ENCODE results near the gene FOXJ3. TPM values are rescaled to one million over a fixed set of nuclear protein-coding genes. Genes with fewer than 3 reads are reported as not detected.

FOXJ3 gene
- total RNA-seq, 1 experiment from 2014 or later, result 22.6 TPM

DNA sequence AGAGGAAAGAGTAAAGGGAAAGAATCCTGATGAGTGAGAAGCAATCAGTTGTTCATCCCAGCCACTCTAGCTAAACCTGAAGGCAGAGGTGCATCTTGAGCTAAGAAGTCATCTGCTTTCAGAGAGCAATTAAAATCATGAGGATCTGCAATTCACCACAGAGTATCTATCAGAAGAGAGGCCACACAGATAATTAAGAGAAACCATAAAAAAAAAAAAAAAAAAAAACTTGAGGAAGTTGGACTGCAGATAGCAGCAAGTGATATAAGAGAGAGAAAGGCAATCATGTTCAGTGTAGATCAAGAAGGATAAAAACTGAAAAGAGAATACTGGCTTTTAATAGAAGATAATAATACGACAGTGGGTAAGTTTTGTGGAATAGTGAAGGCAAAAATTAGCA lies 17.7 kb downstream of the FOXJ3 start:
- in situ Hi-C loops (cut with HindIII; ENCODE audit: low pct_unique_long_range_greater_than_20kb, low sequenced_read_pairs), result no loop called here
- no peak for DNase-seq (ENCODE audit: low read depth)

GRCh38 chr1:42316292-42316691 lies 18.7 kb downstream of the FOXJ3 start:
- no peak for DNase-seq (ENCODE audit: low read depth)
- in situ Hi-C loops (cut with HindIII; ENCODE audit: low pct_unique_long_range_greater_than_20kb, low sequenced_read_pairs), result no loop called here

DNA sequence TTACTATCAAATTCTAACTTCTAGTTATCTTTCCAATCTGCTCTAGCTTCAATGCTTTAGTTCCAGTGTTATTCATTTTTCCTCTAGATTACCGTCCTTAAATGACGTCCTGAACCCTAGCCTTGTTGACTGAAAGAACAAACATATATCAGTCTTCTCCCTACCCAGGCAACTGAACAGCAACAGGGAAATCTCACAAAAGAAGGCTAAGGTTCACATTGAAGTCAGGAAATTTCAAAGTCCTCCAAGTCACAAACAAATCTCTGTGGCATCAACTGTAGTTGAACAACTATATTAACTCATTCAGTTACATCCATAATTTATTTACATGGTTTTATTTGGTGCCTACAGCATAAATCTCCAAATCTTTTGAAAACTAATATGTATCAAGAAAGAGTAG lies 19.5 kb downstream of the FOXJ3 start:
- in situ Hi-C loops (cut with HindIII; ENCODE audit: low pct_unique_long_range_greater_than_20kb, low sequenced_read_pairs), result no loop called here

DNA sequence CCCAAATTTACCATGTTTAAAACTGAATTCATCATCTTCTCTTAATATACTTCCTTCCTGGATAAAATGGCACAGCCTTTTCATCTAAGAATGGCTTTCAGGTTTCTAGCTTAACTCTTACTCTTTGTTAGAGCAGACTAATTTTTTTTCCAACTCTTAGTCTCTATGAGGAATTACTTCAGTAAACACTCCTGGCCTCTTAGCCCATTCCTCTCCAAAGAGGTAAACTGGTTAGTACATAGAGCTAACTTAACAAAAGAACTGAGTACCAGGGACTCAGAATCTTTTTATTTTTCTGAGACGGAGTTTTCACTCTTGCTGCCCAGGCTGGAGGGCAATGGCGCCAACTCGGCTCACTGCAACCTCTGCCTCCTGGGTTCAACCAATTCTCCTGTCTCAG lies 21.1 kb downstream of the FOXJ3 start:
- no peak for DNase-seq (ENCODE audit: low read depth)
- in situ Hi-C loops (cut with HindIII; ENCODE audit: low pct_unique_long_range_greater_than_20kb, low sequenced_read_pairs), result no loop called here

More for the DNA sequence above, 19.5 kb downstream of the FOXJ3 start:
- no peak for DNase-seq (ENCODE audit: low read depth)

DNA sequence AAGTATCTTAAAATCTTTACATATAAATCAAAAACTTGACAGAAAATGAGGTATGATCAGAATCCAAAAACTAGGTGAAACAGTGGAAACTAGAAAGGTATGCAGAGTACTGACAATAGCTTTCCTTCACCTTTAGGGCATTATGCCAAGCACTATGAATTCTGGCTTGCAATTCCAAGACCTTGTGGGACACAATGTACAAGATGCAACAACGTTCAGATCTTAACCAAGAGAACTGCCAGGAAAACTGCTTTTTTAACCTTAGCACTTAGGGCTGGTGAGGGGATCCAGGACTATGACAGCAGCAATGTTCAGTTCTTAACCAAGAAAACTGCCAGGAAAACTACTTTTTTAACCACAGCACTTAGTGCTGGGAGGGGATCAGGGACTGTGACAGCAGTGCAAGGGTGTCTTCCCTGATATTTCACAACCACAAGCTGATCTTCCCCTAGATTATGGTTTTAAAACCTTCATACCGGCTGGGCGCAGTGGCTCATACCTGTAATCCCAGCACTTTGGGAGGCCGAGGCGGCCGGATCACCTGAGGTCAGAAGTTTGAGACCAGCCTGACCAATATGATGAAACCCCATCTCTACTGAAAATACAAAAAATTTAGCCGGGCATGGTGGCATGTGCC lies 22.3 kb downstream of the FOXJ3 start:
- DNase-seq (ENCODE audit: low read depth), result no peak
- in situ Hi-C loops (cut with HindIII; ENCODE audit: low pct_unique_long_range_greater_than_20kb, low sequenced_read_pairs), result no loop called here

DNA sequence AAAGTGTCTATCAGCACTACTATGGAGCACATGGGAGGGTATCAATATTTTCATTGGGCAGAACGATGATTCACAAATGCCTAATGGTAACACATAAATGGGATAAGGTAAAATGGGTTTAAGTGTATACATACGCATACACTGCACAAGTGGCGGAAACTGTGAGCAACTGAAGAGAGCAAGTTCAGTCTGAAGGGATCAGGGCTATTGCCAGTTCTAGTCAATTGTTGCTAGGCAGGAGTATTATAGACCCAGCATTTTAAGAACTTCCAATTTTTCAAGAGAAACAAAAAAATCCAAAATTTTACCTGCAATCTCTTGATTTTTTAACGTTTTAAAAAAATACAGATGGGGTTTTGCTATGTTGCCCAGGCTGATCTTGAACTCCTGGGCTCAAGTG lies 23.1 kb downstream of the FOXJ3 start:
- no peak for DNase-seq (ENCODE audit: low read depth)
- in situ Hi-C loops (cut with HindIII; ENCODE audit: low pct_unique_long_range_greater_than_20kb, low sequenced_read_pairs), result no loop called here

GRCh38 chr1:42311138-42311537 lies 23.9 kb downstream of the FOXJ3 start:
- in situ Hi-C loops (cut with HindIII; ENCODE audit: low pct_unique_long_range_greater_than_20kb, low sequenced_read_pairs), result no loop called here
- no peak for DNase-seq (ENCODE audit: low read depth)

DNA sequence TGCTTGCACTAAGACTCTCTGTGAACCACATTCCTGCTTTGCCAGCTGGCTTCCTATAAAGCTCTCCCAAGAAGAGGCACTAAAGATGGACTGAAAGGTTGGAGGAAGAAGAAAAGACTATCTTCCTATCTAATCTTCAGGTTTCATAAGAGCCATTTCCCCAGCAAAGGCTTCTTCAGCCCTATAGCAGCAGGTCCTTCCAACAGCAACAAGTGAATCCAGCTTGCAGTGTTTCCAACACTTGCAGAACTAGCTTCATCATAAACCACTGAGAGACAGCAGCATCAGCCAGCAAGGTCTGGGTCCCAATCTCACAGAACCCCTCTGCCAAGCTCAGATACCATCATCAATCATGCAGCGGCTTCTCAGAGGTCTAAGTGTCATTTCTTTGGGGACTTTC lies 28.1 kb downstream of the FOXJ3 start:
- in situ Hi-C loops (cut with HindIII; ENCODE audit: low pct_unique_long_range_greater_than_20kb, low sequenced_read_pairs), result no loop called here
- no peak for DNase-seq (ENCODE audit: low read depth)

- no peak for DNase-seq (ENCODE audit: low read depth)
- in situ Hi-C loops (cut with HindIII; ENCODE audit: low pct_unique_long_range_greater_than_20kb, low sequenced_read_pairs), result no loop called here
Measured at GRCh38 chr1:42305639-42306038, 29.4 kb downstream of the FOXJ3 start.

GRCh38 chr1:42302034-42302433 lies 33.0 kb downstream of the FOXJ3 start:
- in situ Hi-C loops (cut with HindIII; ENCODE audit: low pct_unique_long_range_greater_than_20kb, low sequenced_read_pairs), result no loop called here
- DNase-seq (ENCODE audit: low read depth), result no peak

DNA sequence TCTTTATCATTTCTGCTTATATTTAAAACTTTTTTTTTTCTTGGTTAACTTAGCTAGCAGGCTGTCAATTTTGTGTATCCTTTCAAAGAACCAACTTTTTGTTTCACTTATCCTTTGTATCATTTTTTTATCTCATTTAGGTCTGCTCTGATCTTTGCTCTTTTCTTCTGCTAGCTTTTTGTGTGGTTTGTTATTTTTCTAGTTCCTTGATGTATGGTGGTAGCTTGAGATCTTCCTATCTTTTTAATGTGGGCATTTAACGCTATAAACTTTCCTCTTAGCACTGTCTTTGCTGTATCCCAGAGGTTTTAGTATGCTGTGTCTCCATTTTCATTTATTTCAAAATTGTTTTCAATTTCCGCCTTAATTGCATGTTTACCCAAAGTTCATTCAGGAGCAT lies 36.5 kb downstream of the FOXJ3 start:
- no peak for DNase-seq (ENCODE audit: low read depth)
- in situ Hi-C loops (cut with HindIII; ENCODE audit: low pct_unique_long_range_greater_than_20kb, low sequenced_read_pairs), result no loop called here

- in situ Hi-C loops (cut with HindIII; ENCODE audit: low pct_unique_long_range_greater_than_20kb, low sequenced_read_pairs), result no loop called here
- DNase-seq (ENCODE audit: low read depth), result no peak
Measured at GRCh38 chr1:42295816-42296215, 39.2 kb downstream of the FOXJ3 start.

- in situ Hi-C loops (cut with HindIII; ENCODE audit: low pct_unique_long_range_greater_than_20kb, low sequenced_read_pairs), result no loop called here
- DNase-seq (ENCODE audit: low read depth), result peak; percentile 18
Measured at GRCh38 chr1:42290130-42290529, 44.9 kb downstream of the FOXJ3 start.

GRCh38 chr1:42288311-42288985 lies 46.6 kb downstream of the FOXJ3 start:
- DNase-seq (ENCODE audit: low read depth), result no peak
- in situ Hi-C loops (cut with HindIII; ENCODE audit: low pct_unique_long_range_greater_than_20kb, low sequenced_read_pairs), result no loop called here

- no peak for DNase-seq (ENCODE audit: low read depth)
- in situ Hi-C loops (cut with HindIII; ENCODE audit: low pct_unique_long_range_greater_than_20kb, low sequenced_read_pairs), result no loop called here
Measured at GRCh38 chr1:42282867-42283583, 52.0 kb downstream of the FOXJ3 start.

DNA sequence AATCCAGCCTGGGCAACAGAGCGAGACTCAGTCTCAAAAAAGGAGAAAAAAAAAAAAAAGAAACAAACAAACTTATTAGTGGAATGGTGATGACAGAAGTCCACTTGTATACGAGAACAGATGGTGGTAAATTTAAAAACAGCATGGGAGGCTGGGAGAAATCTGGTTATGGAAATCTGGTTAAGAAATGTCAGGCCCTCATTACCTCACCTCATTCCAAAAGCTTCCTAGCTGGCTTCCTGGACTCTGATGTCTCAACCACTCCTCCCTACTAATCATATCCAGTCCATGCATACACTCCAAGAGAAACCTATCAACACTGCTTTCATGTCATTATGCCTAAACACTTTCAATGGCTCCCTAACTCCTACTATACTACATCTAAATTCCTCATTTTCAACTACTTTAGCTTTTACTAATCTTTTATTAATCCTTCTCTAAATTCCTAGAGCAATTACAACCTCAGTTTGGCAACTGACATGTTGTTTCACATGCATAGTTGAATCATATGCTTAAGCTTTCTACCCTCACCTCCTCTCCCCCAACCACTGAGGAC lies 52.9 kb downstream of the FOXJ3 start:
- in situ Hi-C loops (cut with HindIII; ENCODE audit: low pct_unique_long_range_greater_than_20kb, low sequenced_read_pairs), result no loop called here
- no peak for DNase-seq (ENCODE audit: low read depth)

- DNase-seq (ENCODE audit: low read depth), result no peak
- in situ Hi-C loops (cut with HindIII; ENCODE audit: low pct_unique_long_range_greater_than_20kb, low sequenced_read_pairs), result no loop called here
Measured at GRCh38 chr1:42280821-42281220, 54.2 kb downstream of the FOXJ3 start.

DNA sequence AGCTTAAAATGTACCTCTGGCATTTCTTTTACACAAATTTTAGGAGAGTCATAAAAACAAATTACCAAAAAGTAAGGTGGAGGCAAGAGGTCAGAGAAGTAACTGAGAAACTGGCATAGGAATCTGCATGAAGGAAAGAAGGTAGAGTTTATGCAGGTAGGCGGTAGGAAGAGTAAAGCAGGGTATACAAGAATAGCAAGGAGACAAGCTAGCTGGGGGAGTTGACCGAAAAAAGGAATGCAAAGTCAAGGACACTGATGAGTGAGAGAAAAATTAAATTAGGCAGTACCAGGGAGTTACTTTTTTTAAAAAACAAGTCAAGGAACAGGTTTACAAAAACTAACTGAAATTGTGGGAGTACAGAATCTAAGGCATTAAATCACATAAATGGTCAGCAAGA lies 56.0 kb downstream of the FOXJ3 start:
- in situ Hi-C loops (cut with HindIII; ENCODE audit: low pct_unique_long_range_greater_than_20kb, low sequenced_read_pairs), result no loop called here
- DNase-seq (ENCODE audit: low read depth), result no peak

GRCh38 chr1:42272920-42273319 lies 62.1 kb downstream of the FOXJ3 start:
- DNase-seq (ENCODE audit: low read depth), result no peak
- in situ Hi-C loops (cut with HindIII; ENCODE audit: low pct_unique_long_range_greater_than_20kb, low sequenced_read_pairs), result no loop called here

Data from Caki2 (cell line).